GM15510 (cell line): ENCODE measurements around the gene GMDS.

ENCODE experiments used
- POLR2A ChIP-seq: IDR thresholded peaks from 3 replicates; pipeline ENCODE4 v1.6.1; 2011; ENCODE audit warnings: borderline replicate concordance; ENCODE audit not compliant: insufficient read length; ENCODE audit errors: extremely low read depth

The GMDS gene

DNA sequence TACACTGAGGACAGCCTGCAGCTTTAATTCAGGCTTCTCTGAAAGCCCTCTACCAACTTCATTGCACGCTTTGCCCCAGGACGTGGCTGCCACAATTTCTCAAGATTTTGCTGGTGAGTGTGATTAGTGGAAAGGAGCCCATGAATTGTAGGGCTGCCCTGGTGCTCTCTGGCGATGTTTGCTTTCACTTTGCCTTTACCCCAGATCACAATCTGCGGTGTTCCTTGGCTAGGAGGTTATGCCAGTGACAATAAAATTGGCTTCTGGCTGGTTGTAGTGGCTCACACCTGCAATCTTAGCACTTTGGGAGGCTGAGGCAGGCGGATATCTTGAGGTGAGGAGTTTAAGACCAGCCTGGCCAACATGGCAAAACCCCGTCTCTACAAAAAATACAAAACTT is 496.4 kb downstream of the GMDS start:
- no peak for TF ChIP-seq POLR2A

DNA sequence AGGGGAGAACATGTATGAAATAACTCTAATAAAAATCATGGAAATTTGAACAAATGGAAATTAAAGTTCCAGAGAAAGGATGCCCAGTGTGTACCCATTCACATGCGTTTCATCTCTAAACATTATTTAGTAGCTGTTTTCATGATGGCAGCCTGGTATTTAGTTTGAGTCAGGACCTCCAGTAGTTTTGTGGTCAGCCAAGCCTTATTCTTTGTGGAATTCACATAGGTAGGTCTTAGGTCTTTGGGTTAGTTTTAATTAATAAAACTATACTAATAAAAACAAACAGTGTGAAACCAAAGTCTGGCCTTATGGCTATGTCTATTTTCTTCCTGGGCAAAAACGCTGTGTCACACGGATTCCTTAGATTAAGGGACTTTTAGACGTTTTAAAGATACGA is 497.9 kb downstream of the GMDS start:
- no peak for TF ChIP-seq POLR2A

DNA sequence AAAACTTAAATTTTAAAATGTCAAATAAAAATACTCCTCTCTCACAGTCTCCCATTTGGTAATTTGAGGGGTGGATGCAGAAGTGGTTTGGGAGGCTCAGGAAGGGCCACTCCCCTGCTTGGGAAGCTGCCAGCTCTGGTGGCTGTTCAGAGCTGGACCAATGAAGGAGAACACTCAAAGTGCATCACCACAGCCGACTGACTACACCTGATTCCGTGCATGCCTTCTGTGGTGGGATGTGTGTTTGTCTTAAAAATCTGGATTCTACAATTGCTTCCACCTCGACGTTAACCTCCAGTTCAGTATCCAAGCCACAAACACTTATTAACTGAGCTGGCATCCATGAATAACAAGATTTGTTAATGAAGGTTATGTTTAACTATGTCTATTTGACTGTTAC is 498.4 kb downstream of the GMDS start:
- TF ChIP-seq POLR2A = no peak

DNA sequence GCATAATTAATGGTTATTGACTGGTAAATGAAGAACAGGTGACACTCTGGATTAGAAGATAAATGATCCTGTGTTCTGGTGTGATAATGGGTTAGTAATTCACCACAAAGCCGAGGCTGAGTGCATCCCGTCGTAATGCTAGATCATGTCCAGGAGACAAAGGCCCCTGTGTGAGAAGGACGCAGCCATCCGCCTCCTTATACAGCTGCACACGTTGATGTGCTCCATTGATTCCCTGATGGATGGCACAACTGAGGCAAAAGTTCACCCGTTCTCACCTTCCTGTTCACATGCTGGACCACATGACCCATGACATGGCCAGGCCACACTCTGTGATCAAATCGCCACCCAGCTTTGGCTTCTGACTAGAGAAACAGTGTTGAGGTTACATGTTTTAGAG is 499.6 kb downstream of the GMDS start:
- no peak for TF ChIP-seq POLR2A

DNA sequence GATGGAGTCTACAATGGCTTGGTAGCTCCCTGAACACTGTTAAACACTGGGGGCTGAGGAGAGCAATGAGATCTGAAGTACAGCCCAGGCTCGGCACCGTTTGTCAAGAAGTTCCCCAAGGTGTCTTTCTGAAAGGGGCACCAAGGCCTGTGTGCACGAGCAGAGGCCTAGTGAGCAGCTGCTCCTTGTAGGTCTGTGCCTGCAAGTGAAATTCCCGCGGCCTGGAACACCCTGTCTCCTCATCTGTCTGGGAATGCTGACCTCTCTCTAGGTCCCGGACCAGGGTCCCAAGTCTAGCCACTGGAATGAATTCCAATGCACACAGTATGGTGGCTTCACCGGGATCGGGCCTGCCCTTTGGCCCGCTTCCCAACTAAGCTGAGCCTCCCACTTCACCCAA is 500.9 kb downstream of the GMDS start:
- no peak for TF ChIP-seq POLR2A

DNA sequence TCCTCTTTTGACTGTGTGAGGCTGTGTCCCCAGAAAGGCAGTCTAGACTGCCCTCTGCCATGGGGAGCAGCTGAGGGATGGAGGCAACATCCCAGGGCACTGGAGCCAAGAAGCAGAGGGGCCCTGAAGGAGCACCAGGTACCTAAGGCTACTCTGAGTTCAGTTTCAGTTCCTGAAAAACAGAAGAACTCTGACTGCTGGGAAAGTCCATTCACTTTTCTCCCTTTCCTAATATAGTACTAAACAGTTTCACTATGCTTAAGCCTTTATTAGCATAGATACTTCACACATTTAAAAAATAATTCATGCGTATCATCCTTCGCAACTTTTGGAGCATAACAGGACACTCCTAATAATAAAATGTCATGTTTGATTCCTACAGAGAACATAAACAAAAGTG is 505.7 kb downstream of the GMDS start:
- no peak for TF ChIP-seq POLR2A

DNA sequence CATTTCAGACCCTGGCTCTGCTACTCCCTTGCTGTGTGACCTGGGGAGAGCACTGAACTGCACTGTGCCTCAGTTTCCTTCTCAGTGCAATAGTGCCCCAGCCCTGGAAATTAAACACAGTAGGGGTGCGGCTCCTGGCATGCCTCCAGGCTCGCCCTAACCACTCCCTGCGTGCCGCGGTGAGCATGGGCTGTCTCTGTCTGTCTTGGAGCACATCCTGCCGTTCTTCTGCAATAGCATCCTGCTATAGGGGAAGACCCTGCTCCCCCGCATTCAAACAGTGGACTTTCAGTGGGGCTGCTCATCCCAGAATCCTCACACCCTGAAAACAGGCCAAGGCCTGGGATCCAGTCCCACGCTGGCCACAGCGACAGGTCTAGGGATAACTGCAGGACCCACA is 506.2 kb downstream of the GMDS start:
- no peak for TF ChIP-seq POLR2A

DNA sequence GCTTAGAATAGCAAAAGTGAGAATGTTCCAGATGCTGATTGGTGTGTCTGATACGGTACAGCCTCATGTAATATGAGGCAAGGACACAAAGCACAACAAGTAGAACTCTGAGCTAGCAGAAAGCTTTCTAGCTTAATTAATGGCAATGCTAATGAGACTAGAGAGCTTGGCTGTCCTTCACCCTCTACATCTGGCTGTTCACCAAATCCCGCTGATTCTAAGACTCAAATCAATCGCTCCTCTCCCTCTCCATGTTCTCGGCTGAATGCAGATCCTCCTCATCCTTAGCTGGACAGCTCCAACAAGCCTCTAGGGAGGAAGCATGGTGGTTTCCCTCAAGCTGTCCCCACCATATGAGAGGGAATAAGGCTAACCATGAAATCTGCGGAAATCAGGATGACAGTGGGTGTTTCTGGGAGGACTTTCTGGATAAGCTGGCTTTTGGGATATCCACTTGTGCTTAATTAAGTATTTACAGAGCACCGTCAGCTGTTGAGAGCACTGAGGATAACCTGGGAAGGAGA is 506.8 kb downstream of the GMDS start:
- no peak for TF ChIP-seq POLR2A

DNA sequence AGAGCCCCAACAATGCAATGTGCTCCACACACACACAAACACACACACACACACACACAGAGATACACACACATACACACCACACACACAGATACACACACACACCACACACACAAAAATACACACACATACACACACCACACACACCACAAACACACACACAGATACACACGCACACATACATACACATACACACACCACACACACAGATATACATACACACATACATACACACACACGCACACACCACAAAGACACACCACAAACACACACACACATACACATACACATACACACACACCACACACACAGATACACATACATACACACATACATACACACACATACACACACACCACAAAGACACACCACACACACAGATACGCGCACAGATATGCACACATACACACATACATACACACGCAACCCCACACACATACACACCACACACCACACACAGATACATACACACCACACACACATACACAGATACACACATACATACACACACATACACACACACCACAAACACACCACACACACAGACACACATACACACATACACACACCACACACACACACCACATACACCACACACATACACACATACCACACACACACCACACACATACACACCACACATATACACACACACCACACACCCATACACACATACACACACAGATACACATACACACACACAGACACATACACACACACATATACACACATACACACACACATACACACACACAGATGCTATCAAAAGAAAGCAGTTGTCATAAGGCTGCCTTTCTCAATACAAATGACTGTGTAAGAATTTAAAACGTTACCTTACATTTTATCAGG is 507.7 kb downstream of the GMDS start:
- TF ChIP-seq POLR2A = no peak

DNA sequence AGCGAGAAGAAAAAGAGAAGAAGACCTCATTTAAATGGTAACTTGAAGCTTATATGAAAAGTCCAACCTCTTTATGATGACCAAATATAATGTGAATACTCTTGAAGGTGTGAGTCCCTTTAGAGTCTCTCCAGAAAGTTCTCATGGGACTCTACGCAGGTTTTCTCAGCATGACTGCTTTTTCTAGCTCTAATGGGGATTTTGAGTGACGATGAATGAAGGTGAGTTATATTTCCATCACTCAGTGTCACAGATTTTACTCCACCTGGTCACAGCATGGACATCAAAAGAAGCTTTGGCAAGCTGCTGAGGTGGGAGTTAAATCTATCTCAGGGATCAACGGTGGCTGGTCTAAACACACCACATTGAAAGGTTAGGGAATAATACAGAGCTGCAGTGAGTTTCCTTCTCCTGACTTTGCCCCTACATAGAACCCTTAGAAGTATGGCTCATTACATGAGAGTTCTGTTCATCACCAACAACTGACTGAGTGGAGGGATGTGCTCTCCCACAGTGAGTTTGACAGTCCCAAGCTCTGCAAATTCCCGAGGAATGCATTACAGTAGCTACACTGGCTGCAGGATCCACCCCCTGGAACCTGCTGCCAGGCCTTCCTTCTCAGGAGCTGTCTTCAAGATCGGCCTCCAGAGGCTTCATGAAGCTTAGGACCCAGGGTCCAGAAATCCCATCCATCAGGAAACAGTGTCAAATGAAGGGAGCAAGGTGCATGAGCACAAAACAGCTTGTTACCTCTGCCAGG is 508.9 kb downstream of the GMDS start:
- TF ChIP-seq POLR2A = no peak

DNA sequence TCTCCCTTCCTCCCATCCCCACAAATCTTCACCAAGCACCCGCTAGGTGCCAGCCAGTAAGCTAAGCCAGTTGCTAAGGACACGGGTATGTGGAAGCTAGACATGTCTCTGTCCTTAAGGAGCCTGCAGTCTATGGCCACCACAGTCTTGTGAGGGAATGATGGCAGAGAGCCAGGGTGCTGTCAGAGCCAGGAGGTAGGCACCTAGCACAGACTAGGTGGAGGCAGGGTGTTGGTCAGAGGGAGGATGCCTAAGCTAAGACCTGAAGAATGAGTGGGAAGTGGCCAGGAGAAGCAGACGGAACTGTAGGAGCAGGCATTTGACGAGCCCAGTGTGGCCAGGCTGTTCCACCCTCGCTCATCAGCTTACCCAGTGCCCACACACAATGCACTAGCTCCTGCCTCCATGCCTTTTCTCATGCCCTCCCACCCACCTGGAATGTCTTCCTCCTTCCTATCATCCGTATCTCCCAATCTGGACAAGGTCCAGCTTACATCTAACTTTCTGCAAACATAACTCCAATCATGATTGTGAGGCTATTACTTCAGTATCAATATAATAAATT is 510.1 kb downstream of the GMDS start:
- TF ChIP-seq POLR2A = no peak

DNA sequence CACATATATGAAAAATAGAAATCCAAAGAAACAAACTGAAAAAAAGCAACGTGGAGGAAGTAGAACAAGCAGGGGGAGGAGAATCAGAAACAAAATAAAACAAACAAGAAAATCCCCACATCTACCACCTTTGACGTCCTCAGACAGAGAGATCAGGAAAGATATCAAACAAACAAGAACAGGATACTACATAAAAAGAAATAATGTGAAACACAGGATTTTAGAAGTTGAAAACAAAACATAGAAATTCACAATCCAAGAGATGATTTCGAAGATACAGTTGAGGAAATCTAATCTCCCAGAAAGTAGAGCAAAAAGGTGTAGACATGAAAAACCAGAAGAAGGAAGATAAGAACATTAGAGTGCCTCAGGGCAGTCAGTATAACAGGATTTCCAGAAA is 514.5 kb downstream of the GMDS start:
- TF ChIP-seq POLR2A = no peak

DNA sequence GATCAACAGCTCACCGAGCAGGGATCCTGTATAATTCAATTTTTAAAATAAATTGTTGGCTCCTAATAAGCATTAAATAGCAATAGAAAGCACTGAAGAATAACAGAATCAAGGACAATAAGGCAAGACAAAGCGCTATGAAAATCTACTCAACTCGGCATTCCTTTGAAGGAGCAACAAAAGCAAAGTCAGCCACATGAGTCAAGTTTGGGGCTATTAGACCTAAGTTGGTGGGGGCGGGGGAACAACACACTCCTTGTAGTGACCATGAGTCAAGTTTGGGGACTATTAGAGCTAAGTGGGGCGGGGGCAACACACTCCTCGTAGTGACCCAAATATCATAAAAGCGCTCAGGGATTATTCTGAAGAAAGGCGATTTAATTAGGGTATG is 515.7 kb downstream of the GMDS start:
- no peak for TF ChIP-seq POLR2A

DNA sequence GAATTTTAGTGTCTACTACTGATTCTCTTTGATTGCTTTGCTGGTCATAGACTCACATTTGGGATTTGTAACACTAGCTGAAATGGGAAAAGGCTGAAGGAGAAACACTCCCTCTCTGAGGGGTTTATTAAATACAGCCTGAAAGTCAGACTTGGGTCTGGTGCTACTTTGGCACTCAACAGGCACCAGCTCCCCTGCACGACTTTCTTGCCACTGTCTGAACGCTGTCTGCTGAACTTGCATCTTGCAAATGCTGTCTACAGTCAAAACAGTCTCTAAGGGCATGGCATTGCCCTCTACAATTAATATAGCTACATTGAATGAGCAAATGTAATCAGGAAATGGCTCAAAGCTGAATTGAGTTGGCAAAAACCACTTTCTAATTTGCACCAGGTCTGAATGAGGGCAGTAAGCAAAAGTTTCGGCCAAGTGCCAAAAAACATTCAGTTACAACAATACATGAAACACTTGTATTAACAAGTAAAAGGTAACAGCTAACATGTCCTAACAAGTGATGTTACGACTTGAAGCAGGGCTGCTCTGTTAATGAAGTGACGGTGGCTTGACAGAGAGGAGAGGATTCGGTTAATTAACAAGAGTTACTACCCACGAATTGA is 516.2 kb downstream of the GMDS start:
- no peak for TF ChIP-seq POLR2A

DNA sequence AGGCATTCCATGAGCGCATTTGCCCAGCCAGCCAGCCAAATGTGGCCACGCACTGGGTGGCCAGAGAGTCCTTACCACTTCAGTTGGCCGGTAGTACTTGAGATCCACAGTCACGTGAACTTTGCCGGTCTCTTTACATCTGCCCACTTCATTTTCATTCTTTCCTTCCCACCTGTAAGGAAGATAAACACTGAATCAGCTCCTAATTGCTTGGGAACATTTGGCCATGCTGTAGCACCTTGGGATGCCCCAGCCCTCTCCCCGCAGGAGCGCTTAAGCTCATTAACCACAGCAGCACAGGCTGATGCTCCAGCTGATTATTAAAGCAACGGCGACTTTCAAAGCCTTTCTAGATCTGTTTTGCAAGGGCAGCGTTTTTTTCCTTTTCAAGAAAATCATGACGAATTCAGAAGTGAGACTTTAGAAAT is 519.0 kb downstream of the GMDS start:
- TF ChIP-seq POLR2A = no peak
